ENCODE data around the gene RAB7A.

DNA sequence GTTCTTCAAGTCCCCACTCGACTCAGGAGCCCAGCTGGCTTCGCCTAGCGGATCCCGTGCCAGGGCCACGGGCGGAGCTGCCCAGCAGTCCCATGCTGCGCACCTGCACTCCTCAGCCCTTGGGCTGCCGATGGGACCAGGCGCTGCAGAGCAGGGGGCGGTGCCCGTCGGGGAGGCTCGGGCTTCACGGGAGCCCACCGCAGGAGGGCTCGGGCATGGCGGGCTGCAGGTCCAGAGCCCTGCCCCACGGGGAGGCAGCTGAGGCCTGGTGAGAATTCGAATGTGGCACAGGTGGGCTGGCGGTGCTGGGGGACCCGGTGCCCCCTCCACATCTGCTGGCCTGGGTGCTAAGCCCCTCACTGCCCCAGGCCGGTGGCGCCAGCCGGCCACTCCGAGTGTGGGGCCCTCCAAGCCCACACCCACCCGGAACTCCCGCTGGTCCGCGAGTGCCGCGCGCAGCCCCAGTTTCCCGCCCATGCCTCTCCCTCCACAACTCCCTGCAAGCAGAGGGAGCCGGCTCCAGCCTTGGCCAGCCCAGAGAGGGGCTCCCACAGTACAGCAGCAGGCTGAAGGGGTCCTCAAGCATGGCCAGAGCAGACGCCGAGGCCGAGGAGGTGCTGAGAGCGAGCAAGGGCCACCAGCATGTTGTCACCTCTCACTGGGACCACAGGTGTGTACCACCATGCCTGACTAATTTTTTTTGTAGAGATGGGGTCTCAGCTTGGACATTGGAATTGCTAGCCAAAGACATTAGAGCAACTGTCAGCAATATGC is 17.0 kb downstream of the RAB7A start:
- no peak for TF ChIP-seq EZH2 (IDR thresholded peaks at IDR 0.05; ENCODE audit: borderline replicate concordance)
- TF ChIP-seq, protein P1, sequence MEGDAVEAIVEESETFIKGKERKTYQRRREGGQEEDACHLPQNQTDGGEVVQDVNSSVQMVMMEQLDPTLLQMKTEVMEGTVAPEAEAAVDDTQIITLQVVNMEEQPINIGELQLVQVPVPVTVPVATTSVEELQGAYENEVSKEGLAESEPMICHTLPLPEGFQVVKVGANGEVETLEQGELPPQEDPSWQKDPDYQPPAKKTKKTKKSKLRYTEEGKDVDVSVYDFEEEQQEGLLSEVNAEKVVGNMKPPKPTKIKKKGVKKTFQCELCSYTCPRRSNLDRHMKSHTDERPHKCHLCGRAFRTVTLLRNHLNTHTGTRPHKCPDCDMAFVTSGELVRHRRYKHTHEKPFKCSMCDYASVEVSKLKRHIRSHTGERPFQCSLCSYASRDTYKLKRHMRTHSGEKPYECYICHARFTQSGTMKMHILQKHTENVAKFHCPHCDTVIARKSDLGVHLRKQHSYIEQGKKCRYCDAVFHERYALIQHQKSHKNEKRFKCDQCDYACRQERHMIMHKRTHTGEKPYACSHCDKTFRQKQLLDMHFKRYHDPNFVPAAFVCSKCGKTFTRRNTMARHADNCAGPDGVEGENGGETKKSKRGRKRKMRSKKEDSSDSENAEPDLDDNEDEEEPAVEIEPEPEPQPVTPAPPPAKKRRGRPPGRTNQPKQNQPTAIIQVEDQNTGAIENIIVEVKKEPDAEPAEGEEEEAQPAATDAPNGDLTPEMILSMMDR (IDR thresholded peaks at IDR 0.05; ENCODE audit: poor library complexity) = no peak
- no peak for TF ChIP-seq EZH2phosphoT487 (IDR thresholded peaks at IDR 0.05; ENCODE audit: low read depth, severe bottlenecking, unreplicated experiment)
